Nephron (organoid): ENCODE measurements around the gene PRKCSH.
"Not testable (repeated sequence)": the region's sequence is repeated elsewhere in the genome, so short reads cannot be mapped to it uniquely, and the experiment has no call there.

Source experiments
- H3K27ac Mint-ChIP-seq, 3 experiments: 2 replicates each; pipeline ENCODE4 v1.8.0; 2020; ENCODE audit warnings: mixed read lengths in 3 of 3, mild to moderate bottlenecking in 2 of 3, moderate library complexity in 1 of 3
- H3K27me3 Mint-ChIP-seq: 2 replicates; pipeline ENCODE4 v1.8.0; 2021; ENCODE audit warnings: low read depth, mild to moderate bottlenecking, moderate library complexity, mixed read lengths
- H3K36me3 Mint-ChIP-seq: 2 replicates; pipeline ENCODE4 v1.8.0; 2020; ENCODE audit warnings: low read depth, mixed read lengths
- H3K4me1 Mint-ChIP-seq: 2 replicates; pipeline ENCODE4 v1.8.0; 2020; ENCODE audit warnings: mixed read lengths
- H3K4me3 Mint-ChIP-seq, 3 experiments: 2 replicates each; pipeline ENCODE4 v1.8.0; 2020; ENCODE audit warnings: mild to moderate bottlenecking in 3 of 3, mixed read lengths in 3 of 3, moderate library complexity in 2 of 3
- H3K9me3 Mint-ChIP-seq: 2 replicates; pipeline ENCODE4 v1.8.0; 2020; ENCODE audit warnings: mixed read lengths
- CTCF ChIP-seq, 3 experiments: fragments of 200-600 bp; sonication (generic); IDR thresholded peaks; one replicate each; pipeline ENCODE4 v1.5.0; 2021; ENCODE audit warnings: antibody characterized with exemption in 3 of 3; ENCODE audit not compliant: unreplicated experiment in 3 of 3

The PRKCSH gene

GRCh38 chr19:11457831-11458230, 22.4 kb downstream of the PRKCSH start:
- H3K4me1 Mint-ChIP-seq: no peaks in the 10 kb centered on the region
- no peak for TF ChIP-seq CTCF (IDR thresholded peaks at IDR 0.05; ENCODE audit: unreplicated experiment in 3 of 3)
- no peak overlapping the region for H3K4me3 Mint-ChIP-seq
- H3K27me3 Mint-ChIP-seq: peaks cover 4% of the 10 kb centered on the region
- H3K9me3 Mint-ChIP-seq: no peaks in the 10 kb centered on the region
- no peaks in the 10 kb centered on the region for H3K36me3 Mint-ChIP-seq
- H3K27ac Mint-ChIP-seq: no peak overlapping the region

- Mint-ChIP-seq H3K36me3 (no peaks in the 10 kb centered on the region), H3K4me1 (no peaks in the 10 kb centered on the region), H3K27me3 (peaks cover 7% of the 10 kb centered on the region), H3K4me3 (no peak overlapping the region), H3K9me3 (no peaks in the 10 kb centered on the region), H3K27ac (no peak overlapping the region)
- TF ChIP-seq CTCF (IDR thresholded peaks at IDR 0.05; ENCODE audit: unreplicated experiment in 3 of 3): no peak
Observed at GRCh38 chr19:11458236-11458900, 22.9 kb downstream of the PRKCSH start.

- not testable (repeated sequence) for H3K9me3 Mint-ChIP-seq, H3K27ac Mint-ChIP-seq, H3K36me3 Mint-ChIP-seq, H3K4me3 Mint-ChIP-seq, H3K4me1 Mint-ChIP-seq, H3K27me3 Mint-ChIP-seq
Observed at GRCh38 chr19:11458912-11459311, 23.5 kb downstream of the PRKCSH start.

- Mint-ChIP-seq H3K27ac (no peak overlapping the region), H3K4me3 (peak overlapping the region in 1 of 3 experiments; percentile 65), H3K9me3 (no peaks in the 10 kb centered on the region), H3K36me3 (no peaks in the 10 kb centered on the region), H3K27me3 (peaks cover 7% of the 10 kb centered on the region), H3K4me1 (no peaks in the 10 kb centered on the region)
- TF ChIP-seq CTCF (IDR thresholded peaks at IDR 0.05; ENCODE audit: unreplicated experiment in 3 of 3): no peak
Observed at GRCh38 chr19:11460207-11460606, 24.8 kb downstream of the PRKCSH start.

- no peak overlapping the region for H3K27ac Mint-ChIP-seq
- no peaks in the 10 kb centered on the region for H3K36me3 Mint-ChIP-seq
- H3K4me1 Mint-ChIP-seq: no peaks in the 10 kb centered on the region
- no peak overlapping the region for H3K4me3 Mint-ChIP-seq
- H3K27me3 Mint-ChIP-seq: peaks cover 7% of the 10 kb centered on the region
- no peaks in the 10 kb centered on the region for H3K9me3 Mint-ChIP-seq
- no peak for TF ChIP-seq CTCF (IDR thresholded peaks at IDR 0.05; ENCODE audit: unreplicated experiment in 3 of 3)
Observed at GRCh38 chr19:11461453-11461852, 26.0 kb downstream of the PRKCSH start.

- Mint-ChIP-seq H3K4me3 (no peak overlapping the region), H3K4me1 (no peaks in the 10 kb centered on the region), H3K27ac (no peak overlapping the region), H3K27me3 (peaks cover 4% of the 10 kb centered on the region), H3K9me3 (no peaks in the 10 kb centered on the region), H3K36me3 (no peaks in the 10 kb centered on the region)
- no peak for TF ChIP-seq CTCF (IDR thresholded peaks at IDR 0.05; ENCODE audit: unreplicated experiment in 3 of 3)
Observed at GRCh38 chr19:11463391-11463790, 28.0 kb downstream of the PRKCSH start.
